GM19468 (cell line): ENCODE measurements around the gene ZDHHC13.

Experiments used
- ATAC-seq: cut with Tn5 transposase; IDR thresholded peaks from one replicate; pipeline ENCODE4 v1.9.1; 2021; ENCODE audit warnings: mild to moderate bottlenecking, moderate library complexity, moderate number of reproducible peaks; ENCODE audit not compliant: unreplicated experiment; ENCODE audit errors: extremely low read depth

The ZDHHC13 gene

GRCh38 chr11:19116971-19117759 lies at the start of gene ZDHHC13:
ZDHHC13 (plus strand) TSS chr11:19117168; CDS start chr11:19117250, 82 bp downstream.
- ATAC-seq, result peak; percentile 99

- peak; percentile 85 for ATAC-seq
These were observed 45.7 kb upstream of the ZDHHC13 start for GRCh38 chr11:19071255-19071654.

GRCh38 chr11:19072464-19072863 lies 44.5 kb upstream of the ZDHHC13 start:
- ATAC-seq, result no peak

GRCh38 chr11:19073454-19074415 lies 43.2 kb upstream of the ZDHHC13 start:
- no peak for ATAC-seq

- no peak for ATAC-seq
These were observed 41.3 kb upstream of the ZDHHC13 start for GRCh38 chr11:19075636-19076035.

- no peak for ATAC-seq
These were observed 40.0 kb upstream of the ZDHHC13 start for GRCh38 chr11:19076744-19077589.

- ATAC-seq, result no peak
These were observed 39.0 kb upstream of the ZDHHC13 start for GRCh38 chr11:19077965-19078364.

- no peak for ATAC-seq
These were observed 37.1 kb upstream of the ZDHHC13 start for GRCh38 chr11:19079643-19080440.

- ATAC-seq, result no peak
These were observed 36.4 kb upstream of the ZDHHC13 start for GRCh38 chr11:19080579-19080993.

- ATAC-seq, result no peak
These were observed 33.8 kb upstream of the ZDHHC13 start for GRCh38 chr11:19083166-19083565.

- ATAC-seq, result no peak
These were observed 32.2 kb upstream of the ZDHHC13 start for GRCh38 chr11:19084661-19085315.

- no peak for ATAC-seq
These were observed 29.3 kb upstream of the ZDHHC13 start for GRCh38 chr11:19087658-19088057.

- no peak for ATAC-seq
These were observed 28.2 kb upstream of the ZDHHC13 start for GRCh38 chr11:19088791-19089190.

GRCh38 chr11:19089421-19089820 lies 27.5 kb upstream of the ZDHHC13 start:
- no peak for ATAC-seq

- no peak for ATAC-seq
These were observed 25.6 kb upstream of the ZDHHC13 start for GRCh38 chr11:19091366-19091765.

- ATAC-seq, result no peak
These were observed 24.6 kb upstream of the ZDHHC13 start for GRCh38 chr11:19092342-19092741.

- no peak for ATAC-seq
These were observed 24.1 kb upstream of the ZDHHC13 start for GRCh38 chr11:19092850-19093249.

- no peak for ATAC-seq
These were observed 23.0 kb upstream of the ZDHHC13 start for GRCh38 chr11:19093976-19094375.

GRCh38 chr11:19094859-19095258 lies 22.1 kb upstream of the ZDHHC13 start:
- ATAC-seq, result no peak
